ENCODE measurements around the gene PRICKLE3.

The PRICKLE3 gene

DNA sequence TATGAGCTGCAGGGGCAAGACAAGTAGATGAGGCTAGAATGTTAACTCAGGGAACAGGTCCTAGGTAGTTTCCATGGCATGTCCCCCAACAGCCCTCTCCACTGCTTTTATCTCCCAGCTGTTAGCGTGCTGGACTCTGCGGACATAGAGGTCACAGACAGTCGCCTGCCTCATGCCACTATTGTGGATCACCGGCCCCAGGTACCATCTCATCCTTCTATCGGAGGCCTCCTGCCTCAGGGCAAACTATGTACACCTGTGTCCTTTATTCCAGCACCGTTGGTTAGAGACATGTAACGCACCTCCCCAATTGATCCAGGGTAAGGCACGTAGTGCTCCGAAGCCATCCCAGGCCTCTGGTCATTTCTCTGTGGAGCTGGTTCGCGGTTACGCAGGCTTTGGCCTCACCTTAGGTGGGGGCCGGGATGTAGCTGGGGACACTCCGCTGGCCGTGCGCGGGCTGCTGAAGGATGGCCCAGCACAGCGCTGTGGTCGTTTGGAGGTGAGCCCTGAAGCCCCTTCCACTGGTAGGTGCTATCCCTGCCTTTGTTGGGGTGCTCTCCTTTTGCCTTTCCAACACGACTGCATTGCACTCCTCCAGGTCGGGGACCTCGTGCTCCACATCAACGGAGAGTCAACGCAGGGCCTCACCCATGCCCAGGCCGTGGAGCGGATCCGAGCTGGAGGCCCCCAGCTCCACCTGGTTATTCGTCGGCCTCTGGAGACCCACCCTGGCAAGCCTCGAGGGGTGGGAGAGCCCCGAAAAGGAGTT is 21.4 kb downstream of the PRICKLE3 start:
- Histone ChIP-seq H4K8ac (ENCODE audit: low read depth, low read length) (no peak overlapping the region), H3K79me1 (ENCODE audit: low read length) (no peaks in the 10 kb centered on the region), H3K18ac (ENCODE audit: low read length) (no peak overlapping the region), H2BK15ac (replicated peaks; ENCODE audit: low read depth) (no peak overlapping the region), H2BK120ac (ENCODE audit: low read depth, low read length) (no peak overlapping the region), H3K27me3 (ENCODE audit: insufficient read depth, low read length, poor library complexity) (no peaks in the 10 kb centered on the region), H2AK5ac (ENCODE audit: low read length) (no peak overlapping the region), H3K4me2 (ENCODE audit: low read length) (no peak overlapping the region), H3K79me2 (ENCODE audit: control insufficient read depth, insufficient read depth, low read length) (no peaks in the 10 kb centered on the region), H3K9ac (ENCODE audit: low read length) (no peak overlapping the region), H4K5ac (ENCODE audit: low read length) (no peak overlapping the region), H3K4me3 (ENCODE audit: low read length) (no peak overlapping the region), H2BK5ac (ENCODE audit: low read length) (no peak overlapping the region), H3K23ac (ENCODE audit: low read length) (no peak overlapping the region), H3K4me1 (ENCODE audit: control insufficient read depth, low read depth, low read length) (no peaks in the 10 kb centered on the region), H3K27ac (ENCODE audit: low read depth, low read length) (no peak overlapping the region), H3K36me3 (ENCODE audit: control insufficient read depth, insufficient read depth, low read length) (no peaks in the 10 kb centered on the region), H3K56ac (ENCODE audit: low read length) (no peak overlapping the region), H3K4ac (ENCODE audit: low read depth, low read length) (no peak overlapping the region)
- no peak for DNase-seq
- no CpG with 5 or more reads among the region's 31 CpGs for WGBS (ENCODE audit: extremely low coverage, insufficient coverage, low lambda C conversion rate)

DNA sequence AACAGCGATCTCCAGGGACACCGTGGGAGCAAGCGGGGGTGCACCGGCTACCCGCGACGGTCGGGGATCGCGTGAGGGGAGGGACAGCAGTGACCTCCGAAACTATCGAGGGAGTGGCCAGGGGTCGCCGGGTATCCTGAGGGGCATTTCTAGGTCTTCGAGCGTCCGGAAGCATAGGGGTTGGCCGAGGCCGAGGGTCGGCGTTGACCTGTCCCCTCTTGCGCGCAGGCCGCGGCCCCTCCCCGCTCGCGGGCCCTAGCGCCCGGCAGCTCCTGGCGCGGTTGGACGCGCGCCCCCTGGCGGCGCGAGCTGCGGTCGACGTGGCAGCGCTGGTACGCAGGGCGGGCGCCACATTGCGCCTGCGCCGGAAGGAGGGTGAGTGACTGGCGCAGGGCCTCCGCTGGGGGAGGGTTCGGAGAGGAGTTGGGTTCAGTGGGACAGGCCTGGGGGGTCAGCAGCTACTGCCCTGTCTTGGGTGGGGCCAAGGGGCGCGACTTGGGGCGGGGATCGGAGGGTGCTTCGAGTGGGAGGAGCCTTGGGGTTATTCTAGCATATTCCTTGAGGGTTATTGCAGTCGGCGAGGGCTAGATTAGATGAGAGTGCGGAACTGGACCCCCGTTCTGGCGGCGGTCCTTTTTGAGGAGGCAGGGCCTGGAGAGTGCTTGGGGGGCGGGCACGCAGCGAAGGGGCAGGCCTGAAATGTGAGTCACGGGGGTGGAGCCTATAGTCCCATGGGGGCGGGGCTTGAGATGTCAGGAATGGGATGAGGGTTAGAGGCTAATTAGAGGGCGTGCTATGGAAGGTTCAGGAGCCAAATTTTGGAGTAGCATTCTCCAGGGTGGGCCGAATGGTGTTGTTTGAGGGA is 22.4 kb downstream of the PRICKLE3 start:
- H2BK120ac ChIP-seq (ENCODE audit: low read depth, low read length): no peak overlapping the region
- peak overlapping the region; percentile 80 for H3K56ac ChIP-seq (ENCODE audit: low read length)
- no peak overlapping the region for H2BK5ac ChIP-seq (ENCODE audit: low read length)
- peak; percentile 92 for DNase-seq
- H2BK15ac ChIP-seq (replicated peaks; ENCODE audit: low read depth): no peak overlapping the region
- H3K27ac ChIP-seq (ENCODE audit: low read depth, low read length): no peak overlapping the region
- no peak overlapping the region for H2AK5ac ChIP-seq (ENCODE audit: low read length)
- peak overlapping the region; percentile 54 for H3K9ac ChIP-seq (ENCODE audit: low read length)
- no peaks in the 10 kb centered on the region for H3K79me2 ChIP-seq (ENCODE audit: control insufficient read depth, insufficient read depth, low read length)
- no peak overlapping the region for H3K4me2 ChIP-seq (ENCODE audit: low read length)
- H3K27me3 ChIP-seq (ENCODE audit: insufficient read depth, low read length, poor library complexity): no peaks in the 10 kb centered on the region
- no peak overlapping the region for H4K5ac ChIP-seq (ENCODE audit: low read length)
- no peak overlapping the region for H3K23ac ChIP-seq (ENCODE audit: low read length)
- no peaks in the 10 kb centered on the region for H3K79me1 ChIP-seq (ENCODE audit: low read length)
- no peak overlapping the region for H4K8ac ChIP-seq (ENCODE audit: low read depth, low read length)
- no CpG with 5 or more reads among the region's 69 CpGs for WGBS (ENCODE audit: extremely low coverage, insufficient coverage, low lambda C conversion rate)
- H3K4me3 ChIP-seq (ENCODE audit: low read length): no peak overlapping the region
- no peaks in the 10 kb centered on the region for H3K4me1 ChIP-seq (ENCODE audit: control insufficient read depth, low read depth, low read length)
- no peak overlapping the region for H3K4ac ChIP-seq (ENCODE audit: low read depth, low read length)
- no peaks in the 10 kb centered on the region for H3K36me3 ChIP-seq (ENCODE audit: control insufficient read depth, insufficient read depth, low read length)
- peak overlapping the region; percentile 72 for H3K18ac ChIP-seq (ENCODE audit: low read length)

DNA sequence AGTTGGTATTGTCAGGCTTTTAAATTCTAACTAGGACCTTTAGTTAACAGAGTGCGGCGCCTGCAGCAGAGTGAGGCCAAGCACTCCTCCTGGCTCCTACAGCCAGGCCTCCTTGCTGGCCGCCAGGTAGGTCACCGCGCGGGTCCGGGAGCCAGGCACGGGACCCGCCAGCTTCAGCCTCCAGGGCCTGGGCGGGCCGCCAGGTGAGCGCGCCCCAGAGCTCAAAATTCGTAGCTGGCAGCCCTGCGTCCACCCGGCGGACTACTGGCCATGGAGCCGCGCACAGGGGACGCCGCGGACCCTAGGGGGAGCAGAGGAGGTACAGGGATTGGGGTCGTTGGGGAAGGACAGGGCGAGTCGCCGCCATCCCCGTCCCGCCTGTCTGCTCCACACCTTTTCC is 23.6 kb downstream of the PRICKLE3 start, which contains the start of gene MAGIX:
TSS of gene MAGIX (plus strand) at position 139 of the 400 bp plus-strand sequence. CDS start at position 271, 132 bp downstream.
- no CpG with 5 or more reads among the region's 28 CpGs for WGBS (ENCODE audit: extremely low coverage, insufficient coverage, low lambda C conversion rate)
- Histone ChIP-seq H3K27me3 (ENCODE audit: insufficient read depth, low read length, poor library complexity) (no peaks in the 10 kb centered on the region), H2BK120ac (ENCODE audit: low read depth, low read length) (no peak within 1 kb of the TSS), H3K36me3 (ENCODE audit: control insufficient read depth, insufficient read depth, low read length) (no peaks in the 10 kb centered on the region), H2BK15ac (replicated peaks; ENCODE audit: low read depth) (no peak within 1 kb of the TSS), H4K5ac (ENCODE audit: low read length) (no peak within 1 kb of the TSS), H3K18ac (ENCODE audit: low read length) (no peak within 1 kb of the TSS), H3K4me3 (ENCODE audit: low read length) (no peak within 1 kb of the TSS), H3K27ac (ENCODE audit: low read depth, low read length) (no peak within 1 kb of the TSS), H3K4me2 (ENCODE audit: low read length) (no peak within 1 kb of the TSS), H3K79me1 (ENCODE audit: low read length) (no peaks in the 10 kb centered on the region), H4K8ac (ENCODE audit: low read depth, low read length) (no peak within 1 kb of the TSS), H2AK5ac (ENCODE audit: low read length) (no peak within 1 kb of the TSS), H3K4ac (ENCODE audit: low read depth, low read length) (no peak within 1 kb of the TSS), H3K23ac (ENCODE audit: low read length) (no peak within 1 kb of the TSS), H3K56ac (ENCODE audit: low read length) (peak within 1 kb of the TSS; percentile 42), H3K9ac (ENCODE audit: low read length) (peak within 1 kb of the TSS; percentile 24), H3K79me2 (ENCODE audit: control insufficient read depth, insufficient read depth, low read length) (no peaks in the 10 kb centered on the region), H3K4me1 (ENCODE audit: control insufficient read depth, low read depth, low read length) (no peaks in the 10 kb centered on the region), H2BK5ac (ENCODE audit: low read length) (no peak within 1 kb of the TSS)
- DNase-seq: no peak

DNA sequence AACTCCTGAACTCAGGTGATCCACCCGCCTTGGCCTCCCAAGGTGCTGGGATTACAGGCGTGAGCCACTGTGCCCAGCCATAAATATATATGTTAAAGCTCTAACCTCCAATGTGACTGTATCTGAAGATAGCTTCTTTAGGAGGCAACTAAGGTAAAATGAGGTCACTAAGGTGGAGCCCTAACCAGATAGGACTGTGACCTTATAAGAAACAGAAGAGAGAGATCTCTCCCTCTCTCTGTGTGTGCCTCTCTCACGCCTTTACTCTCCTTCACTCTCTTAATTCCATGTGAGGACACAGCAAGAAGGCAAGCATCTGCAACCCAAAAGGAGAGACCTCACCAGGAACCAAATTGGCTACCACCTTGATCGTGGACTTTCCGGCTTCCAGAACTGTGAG is 24.5 kb downstream of the PRICKLE3 start:
- Histone ChIP-seq H3K27me3 (ENCODE audit: insufficient read depth, low read length, poor library complexity) (no peaks in the 10 kb centered on the region), H3K4ac (ENCODE audit: low read depth, low read length) (no peak overlapping the region), H3K4me1 (ENCODE audit: control insufficient read depth, low read depth, low read length) (no peaks in the 10 kb centered on the region), H2BK15ac (replicated peaks; ENCODE audit: low read depth) (no peak overlapping the region), H3K4me3 (ENCODE audit: low read length) (no peak overlapping the region), H2AK5ac (ENCODE audit: low read length) (no peak overlapping the region), H4K5ac (ENCODE audit: low read length) (no peak overlapping the region), H3K9ac (ENCODE audit: low read length) (no peak overlapping the region), H2BK120ac (ENCODE audit: low read depth, low read length) (no peak overlapping the region), H3K18ac (ENCODE audit: low read length) (no peak overlapping the region), H4K8ac (ENCODE audit: low read depth, low read length) (no peak overlapping the region), H3K79me1 (ENCODE audit: low read length) (no peaks in the 10 kb centered on the region), H3K36me3 (ENCODE audit: control insufficient read depth, insufficient read depth, low read length) (no peaks in the 10 kb centered on the region), H3K27ac (ENCODE audit: low read depth, low read length) (no peak overlapping the region), H2BK5ac (ENCODE audit: low read length) (no peak overlapping the region), H3K56ac (ENCODE audit: low read length) (no peak overlapping the region), H3K79me2 (ENCODE audit: control insufficient read depth, insufficient read depth, low read length) (no peaks in the 10 kb centered on the region), H3K4me2 (ENCODE audit: low read length) (no peak overlapping the region), H3K23ac (ENCODE audit: low read length) (no peak overlapping the region)
- no CpG with 5 or more reads among the region's 5 CpGs for WGBS (ENCODE audit: extremely low coverage, insufficient coverage, low lambda C conversion rate)
- no peak for DNase-seq

DNA sequence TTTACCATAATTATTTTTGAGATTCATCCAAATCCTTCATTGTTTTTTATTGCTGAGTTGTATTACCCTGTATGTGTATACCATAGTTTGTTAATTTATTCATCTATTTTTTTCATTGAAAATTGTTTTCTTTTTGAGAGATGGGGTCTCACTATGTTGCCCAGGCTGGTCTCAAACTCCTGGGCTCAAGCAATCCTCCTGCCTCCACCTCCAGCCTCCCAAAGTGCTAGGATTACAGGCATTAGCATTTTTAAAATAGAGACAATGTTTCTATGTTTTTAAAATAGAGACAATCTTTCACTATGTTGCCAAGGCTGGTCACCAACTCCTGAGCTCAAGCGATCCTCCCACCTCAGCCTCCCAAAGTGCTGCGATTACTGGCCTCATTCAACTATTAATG is 25.3 kb downstream of the PRICKLE3 start:
- no peak overlapping the region for H3K4me3 ChIP-seq (ENCODE audit: low read length)
- WGBS (ENCODE audit: extremely low coverage, insufficient coverage, low lambda C conversion rate): no CpG with 5 or more reads among the region's 2 CpGs
- H3K18ac ChIP-seq (ENCODE audit: low read length): no peak overlapping the region

More for the DNA sequence above, 25.3 kb downstream of the PRICKLE3 start:
- Histone ChIP-seq H3K4me1 (ENCODE audit: control insufficient read depth, low read depth, low read length) (no peaks in the 10 kb centered on the region), H3K4ac (ENCODE audit: low read depth, low read length) (no peak overlapping the region), H3K23ac (ENCODE audit: low read length) (no peak overlapping the region), H3K27ac (ENCODE audit: low read depth, low read length) (no peak overlapping the region), H2BK15ac (replicated peaks; ENCODE audit: low read depth) (no peak overlapping the region), H2BK120ac (ENCODE audit: low read depth, low read length) (no peak overlapping the region), H3K79me2 (ENCODE audit: control insufficient read depth, insufficient read depth, low read length) (no peaks in the 10 kb centered on the region), H4K5ac (ENCODE audit: low read length) (no peak overlapping the region), H4K8ac (ENCODE audit: low read depth, low read length) (no peak overlapping the region), H3K4me2 (ENCODE audit: low read length) (no peak overlapping the region), H3K36me3 (ENCODE audit: control insufficient read depth, insufficient read depth, low read length) (no peaks in the 10 kb centered on the region), H3K27me3 (ENCODE audit: insufficient read depth, low read length, poor library complexity) (no peaks in the 10 kb centered on the region), H3K56ac (ENCODE audit: low read length) (no peak overlapping the region), H2BK5ac (ENCODE audit: low read length) (no peak overlapping the region), H2AK5ac (ENCODE audit: low read length) (no peak overlapping the region), H3K9ac (ENCODE audit: low read length) (no peak overlapping the region), H3K79me1 (ENCODE audit: low read length) (no peaks in the 10 kb centered on the region)
- DNase-seq: no peak
